HG02623 (cell line): ENCODE results near the gene COBL.
"Not testable (repeated sequence)": the region's sequence is repeated elsewhere in the genome, so short reads cannot be mapped to it uniquely, and the experiment has no call there.

Experiments
- ATAC-seq: cut with Tn5 transposase; IDR thresholded peaks from one replicate; pipeline ENCODE4 v1.9.1; 2021; ENCODE audit warnings: moderate library complexity; ENCODE audit not compliant: unreplicated experiment

Gene COBL

GRCh38 chr7:51013218-51013786 is 303.3 kb downstream of the COBL start:
- ATAC-seq: no peak

- ATAC-seq: no peak
Measured at GRCh38 chr7:51012569-51013217, 303.9 kb downstream of the COBL start.

- ATAC-seq: no peak
Measured at GRCh38 chr7:51011710-51012350, 304.8 kb downstream of the COBL start.

- no peak for ATAC-seq
Measured at GRCh38 chr7:51010534-51010933, 306.1 kb downstream of the COBL start.

- no peak for ATAC-seq
Measured at GRCh38 chr7:51009716-51010496, 306.7 kb downstream of the COBL start.

- no peak for ATAC-seq
Measured at GRCh38 chr7:51007551-51008505, 308.8 kb downstream of the COBL start.

- ATAC-seq: no peak
Measured at GRCh38 chr7:51006483-51007235, 309.9 kb downstream of the COBL start.

GRCh38 chr7:51005074-51005473 is 311.5 kb downstream of the COBL start:
- ATAC-seq: no peak

- no peak for ATAC-seq
Measured at GRCh38 chr7:51000956-51001355, 315.7 kb downstream of the COBL start.

- no peak for ATAC-seq
Measured at GRCh38 chr7:50994753-50995319, 321.8 kb downstream of the COBL start.

- ATAC-seq: not testable (repeated sequence)
Measured at GRCh38 chr7:50990214-50990613, 326.4 kb downstream of the COBL start.

- ATAC-seq: no peak
Measured at GRCh38 chr7:50988988-50989387, 327.6 kb downstream of the COBL start.

- ATAC-seq: no peak
Measured at GRCh38 chr7:50988465-50988864, 328.1 kb downstream of the COBL start.

GRCh38 chr7:50985096-50985495 is 331.5 kb downstream of the COBL start:
- no peak for ATAC-seq

- ATAC-seq: no peak
Measured at GRCh38 chr7:50983850-50984249, 332.8 kb downstream of the COBL start.

- no peak for ATAC-seq
Measured at GRCh38 chr7:50982626-50983025, 334.0 kb downstream of the COBL start.

GRCh38 chr7:50981743-50982142 is 334.9 kb downstream of the COBL start:
- ATAC-seq: no peak

- no peak for ATAC-seq
Measured at GRCh38 chr7:50980411-50980810, 336.2 kb downstream of the COBL start.

GRCh38 chr7:50978633-50979215 is 337.9 kb downstream of the COBL start:
- no peak for ATAC-seq
